ENCODE data around the gene RIMS1.

The RIMS1 gene

DNA sequence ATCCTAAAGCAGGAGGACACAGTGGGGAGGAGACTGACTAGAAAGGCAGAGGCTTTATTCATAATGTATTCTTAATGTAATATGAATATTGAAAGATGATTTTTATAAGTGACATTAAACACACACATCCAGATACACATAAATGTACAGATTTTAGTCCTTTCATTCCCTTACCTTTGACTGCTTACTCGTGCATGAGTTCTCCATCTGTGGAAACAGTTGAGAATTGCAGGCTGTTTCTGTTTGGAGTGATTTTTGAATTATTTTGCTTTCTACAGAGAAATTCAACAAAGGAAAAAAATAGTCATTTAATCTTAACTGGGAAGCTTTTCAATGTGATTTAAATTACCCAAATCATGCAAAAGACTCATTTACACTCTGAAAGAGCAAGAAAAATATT is 136.5 kb downstream of the RIMS1 start:
- no peak for TF ChIP-seq ZNF274 (IDR thresholded peaks at IDR 0.05; ENCODE audit: low read depth, low read length)
- no peak overlapping the region for H3K4me3 ChIP-seq (ENCODE audit: low read length)

DNA sequence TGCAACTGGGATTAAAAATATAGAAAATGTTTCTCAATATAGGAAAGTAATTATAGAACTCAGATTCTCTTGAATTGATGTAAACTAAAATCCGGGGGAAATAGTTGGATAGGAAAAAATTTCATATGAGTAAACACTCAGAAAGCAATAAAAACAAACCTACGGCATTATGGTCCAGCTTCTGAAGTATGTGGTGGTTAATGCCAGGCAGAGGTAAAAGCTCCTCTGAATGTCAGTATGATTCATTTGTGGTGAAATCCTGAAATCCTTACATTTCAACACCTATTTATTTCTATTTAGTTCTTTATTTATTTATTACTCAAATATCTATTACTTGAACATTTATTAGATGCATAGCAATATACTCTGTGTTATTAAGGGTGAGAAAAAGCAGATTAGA is 145.1 kb downstream of the RIMS1 start:
- no peak for TF ChIP-seq ZNF274 (IDR thresholded peaks at IDR 0.05; ENCODE audit: low read depth, low read length)
- H3K4me3 ChIP-seq (ENCODE audit: low read length): no peak overlapping the region

DNA sequence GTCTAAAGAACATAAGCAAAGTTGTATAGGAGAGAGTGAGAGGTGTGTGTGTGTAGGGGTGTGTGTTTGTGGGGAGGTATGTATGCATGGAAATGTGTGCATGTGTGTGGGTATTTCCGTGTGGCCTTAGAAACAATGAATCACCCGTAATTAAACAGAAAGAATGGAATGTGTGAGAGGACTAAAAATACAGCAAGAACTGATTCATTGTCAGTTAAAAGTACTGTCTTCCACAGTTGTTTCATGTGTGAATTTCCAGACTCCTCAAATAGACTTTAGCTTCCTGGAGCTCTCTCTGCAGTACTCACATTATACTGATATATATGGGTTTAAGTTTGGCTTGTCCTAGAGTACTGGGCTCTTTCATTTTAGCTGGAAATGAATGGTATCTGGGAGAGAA is 145.7 kb downstream of the RIMS1 start:
- no peak overlapping the region for H3K4me3 ChIP-seq (ENCODE audit: low read length)
- TF ChIP-seq ZNF274 (IDR thresholded peaks at IDR 0.05; ENCODE audit: low read depth, low read length): no peak

DNA sequence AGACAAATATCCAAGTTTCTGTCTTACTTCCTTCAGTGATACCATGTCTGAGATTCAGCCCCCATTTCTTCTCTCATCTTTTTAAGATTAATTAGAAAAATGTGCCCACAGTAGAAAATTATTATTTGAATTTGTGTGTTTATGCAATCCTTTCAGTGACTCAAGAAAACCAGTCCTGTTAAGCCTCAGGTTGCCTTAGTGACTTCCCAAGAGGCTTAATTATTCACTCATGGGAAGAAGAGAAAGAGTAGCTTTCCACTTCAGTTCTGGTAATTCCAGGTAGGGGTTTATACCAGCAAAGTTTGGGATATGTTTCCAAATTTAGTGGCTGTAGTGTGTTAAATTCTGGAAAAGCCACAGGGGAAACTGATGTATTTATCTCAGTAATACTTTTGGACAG is 149.1 kb downstream of the RIMS1 start:
- TF ChIP-seq ZNF274 (IDR thresholded peaks at IDR 0.05; ENCODE audit: low read depth, low read length): no peak
- H3K4me3 ChIP-seq (ENCODE audit: low read length): no peak overlapping the region

DNA sequence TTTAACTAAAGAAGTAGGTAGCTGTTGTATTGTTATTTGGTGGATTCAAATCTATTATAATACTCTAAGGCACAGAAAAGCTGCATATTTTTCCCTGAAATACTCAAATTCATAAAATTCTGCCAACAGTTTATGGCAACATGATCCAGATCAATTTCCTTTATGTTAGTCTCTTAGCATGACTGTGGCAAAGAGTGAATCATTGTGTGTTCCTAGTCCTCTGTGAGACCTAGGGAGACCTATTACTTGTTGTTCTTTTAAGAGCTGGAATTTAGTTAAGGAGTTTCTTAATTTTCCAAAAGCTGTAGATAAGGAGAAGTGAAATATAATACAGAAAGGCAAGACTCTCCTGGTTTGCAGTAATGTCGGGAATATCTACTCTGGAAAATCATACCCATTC is 149.6 kb downstream of the RIMS1 start:
- no peak overlapping the region for H3K4me3 ChIP-seq (ENCODE audit: low read length)
- no peak for TF ChIP-seq ZNF274 (IDR thresholded peaks at IDR 0.05; ENCODE audit: low read depth, low read length)

DNA sequence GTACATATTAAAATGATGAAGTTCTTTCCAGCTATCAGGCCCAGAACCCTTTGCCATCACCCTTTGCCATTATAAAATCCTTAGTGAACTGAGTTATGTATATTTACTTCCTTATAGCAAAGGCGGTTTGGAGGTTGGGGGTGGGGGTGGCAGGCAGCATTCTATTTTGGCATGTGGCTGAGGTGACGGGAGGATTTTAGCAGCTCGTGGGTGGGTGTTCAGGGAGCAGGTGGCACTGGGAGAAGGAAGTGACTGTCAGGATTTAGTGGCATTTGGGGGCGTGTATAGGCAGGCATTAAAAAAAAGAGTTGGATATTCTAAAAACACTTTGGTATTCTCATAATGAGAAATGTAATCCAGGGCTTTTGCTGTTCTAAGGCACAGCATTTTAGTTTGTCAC is 150.7 kb downstream of the RIMS1 start:
- TF ChIP-seq ZNF274 (IDR thresholded peaks at IDR 0.05; ENCODE audit: low read depth, low read length): no peak
- no peak overlapping the region for H3K4me3 ChIP-seq (ENCODE audit: low read length)

DNA sequence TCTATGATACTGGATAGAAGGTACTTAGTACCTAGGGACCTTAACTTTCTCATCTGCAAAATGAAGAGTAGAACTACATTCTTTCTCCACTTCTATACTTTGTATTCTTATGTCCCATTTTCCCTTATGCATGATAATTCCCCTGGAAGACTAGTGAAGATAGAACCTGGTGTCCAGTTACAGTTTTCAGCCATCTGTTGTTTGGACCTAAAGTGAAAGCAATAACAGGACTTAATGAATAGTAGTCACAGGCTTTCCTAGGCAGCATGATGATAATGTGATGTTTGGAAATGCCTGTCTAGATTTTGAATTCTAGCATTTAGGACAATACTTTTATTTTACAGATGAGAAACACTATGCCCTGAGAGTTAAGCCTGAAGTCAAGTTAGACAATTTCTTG is 153.8 kb downstream of the RIMS1 start:
- TF ChIP-seq ZNF274 (IDR thresholded peaks at IDR 0.05; ENCODE audit: low read depth, low read length): no peak
- H3K4me3 ChIP-seq (ENCODE audit: low read length): no peak overlapping the region

DNA sequence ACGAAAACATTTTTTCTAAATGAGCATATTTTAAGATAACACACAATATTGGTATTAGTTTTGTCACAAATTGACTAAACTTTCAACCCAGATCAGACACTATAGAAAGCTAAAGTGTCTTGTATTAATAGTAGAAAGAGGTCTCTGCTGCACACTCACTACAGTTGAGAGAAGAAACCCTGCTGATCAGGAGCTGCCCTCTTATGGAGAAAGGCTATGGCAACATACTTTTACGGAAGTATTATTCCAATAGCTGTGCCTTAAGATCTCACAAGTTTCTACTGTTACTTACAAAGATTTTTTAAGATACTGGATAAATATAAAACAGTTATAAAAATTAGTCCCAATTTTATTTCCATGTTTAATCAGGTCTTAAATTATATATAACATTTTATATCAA is 155.7 kb downstream of the RIMS1 start:
- no peak for TF ChIP-seq ZNF274 (IDR thresholded peaks at IDR 0.05; ENCODE audit: low read depth, low read length)
- no peak overlapping the region for H3K4me3 ChIP-seq (ENCODE audit: low read length)

DNA sequence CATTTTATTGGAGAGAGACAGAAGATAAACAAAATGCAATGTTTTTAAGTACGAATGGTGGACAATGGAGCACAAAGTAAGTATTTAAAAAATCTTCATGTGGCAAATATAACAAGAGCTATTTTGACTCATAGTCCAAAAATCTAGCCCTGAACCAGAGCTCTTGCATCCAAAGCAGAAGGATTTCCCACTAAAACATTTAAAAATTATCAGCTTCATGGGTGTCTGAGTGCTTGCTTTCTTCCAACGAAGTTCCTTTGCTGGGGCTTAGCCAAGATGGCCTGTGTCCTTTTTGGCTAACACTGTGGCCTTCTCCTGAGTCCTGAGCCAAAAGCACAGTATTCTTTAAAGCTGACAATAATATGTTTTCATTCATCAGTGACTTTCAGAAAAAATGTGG is 161.7 kb downstream of the RIMS1 start:
- TF ChIP-seq ZNF274 (IDR thresholded peaks at IDR 0.05; ENCODE audit: low read depth, low read length): no peak

DNA sequence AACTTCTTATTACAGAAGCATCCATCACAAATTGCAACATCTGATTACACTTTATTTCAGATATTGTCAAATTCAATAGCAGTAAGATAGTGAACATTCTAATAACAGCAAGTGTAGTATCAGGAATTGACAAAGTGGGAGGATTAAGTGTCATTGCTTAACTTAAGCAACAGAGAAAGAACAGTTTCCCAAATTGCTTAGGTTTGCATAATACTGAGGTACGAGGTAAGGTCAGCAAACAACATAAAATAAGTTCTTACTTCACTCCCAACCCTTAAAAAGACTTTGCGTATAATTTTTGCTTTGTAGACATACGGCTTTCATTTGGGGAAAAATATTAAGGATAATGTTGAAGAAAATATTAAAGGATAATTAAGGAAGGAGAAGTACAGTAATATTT is 163.0 kb downstream of the RIMS1 start:
- no peak overlapping the region for H3K4me3 ChIP-seq (ENCODE audit: low read length)
- no peak for TF ChIP-seq ZNF274 (IDR thresholded peaks at IDR 0.05; ENCODE audit: low read depth, low read length)

More for the DNA sequence above, 161.7 kb downstream of the RIMS1 start:
- H3K4me3 ChIP-seq (ENCODE audit: low read length): no peak overlapping the region

DNA sequence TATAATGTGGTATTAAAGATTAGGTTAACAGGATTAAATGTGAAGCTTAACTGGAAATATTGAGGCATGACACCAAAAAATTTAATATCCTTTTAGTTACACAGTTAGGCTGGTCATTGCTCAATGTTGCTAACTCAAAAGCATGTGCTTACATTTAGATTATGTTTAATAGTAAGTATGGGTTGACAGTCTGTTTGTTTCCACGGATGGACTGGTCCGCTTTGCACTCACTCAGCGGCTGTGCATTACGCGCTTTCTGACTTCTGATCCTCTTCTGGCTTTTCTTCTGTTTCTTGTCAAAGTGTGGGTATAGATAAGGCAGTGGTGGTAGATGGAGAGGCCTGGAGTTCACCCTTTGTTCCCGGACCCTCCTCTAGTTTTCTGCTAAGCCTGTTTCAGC is 174.9 kb downstream of the RIMS1 start:
- no peak overlapping the region for H3K4me3 ChIP-seq (ENCODE audit: low read length)
- TF ChIP-seq ZNF274 (IDR thresholded peaks at IDR 0.05; ENCODE audit: low read depth, low read length): no peak

DNA sequence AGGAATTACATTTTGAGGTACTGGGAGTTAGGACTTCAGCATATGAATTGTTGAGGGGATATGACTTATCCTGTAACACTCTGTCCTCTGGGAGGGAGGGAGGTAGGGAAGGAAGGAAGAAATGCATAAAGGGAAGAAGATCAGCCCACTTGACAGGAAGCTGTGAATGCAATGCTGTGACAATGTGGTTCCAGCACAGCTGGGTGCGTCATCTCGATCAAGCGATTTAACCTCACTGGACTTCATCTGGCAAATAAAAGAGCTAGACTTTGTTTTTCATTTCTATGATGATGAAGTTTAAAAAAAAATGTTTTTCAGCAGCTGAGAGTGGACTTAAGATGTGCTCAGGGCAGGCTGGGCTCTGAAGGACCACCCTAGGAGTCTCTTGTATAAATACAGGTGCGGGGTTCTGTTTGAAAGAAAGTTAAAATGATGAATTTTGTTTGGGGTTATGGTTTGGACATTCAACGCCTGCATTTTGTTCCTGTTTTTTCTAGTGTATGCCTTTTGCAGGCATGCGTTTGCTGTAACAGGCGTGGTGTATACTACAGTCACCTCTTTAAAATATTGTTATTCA is 178.1 kb downstream of the RIMS1 start:
- H3K4me3 ChIP-seq (ENCODE audit: low read length): no peak overlapping the region
- TF ChIP-seq ZNF274 (IDR thresholded peaks at IDR 0.05; ENCODE audit: low read depth, low read length): no peak

DNA sequence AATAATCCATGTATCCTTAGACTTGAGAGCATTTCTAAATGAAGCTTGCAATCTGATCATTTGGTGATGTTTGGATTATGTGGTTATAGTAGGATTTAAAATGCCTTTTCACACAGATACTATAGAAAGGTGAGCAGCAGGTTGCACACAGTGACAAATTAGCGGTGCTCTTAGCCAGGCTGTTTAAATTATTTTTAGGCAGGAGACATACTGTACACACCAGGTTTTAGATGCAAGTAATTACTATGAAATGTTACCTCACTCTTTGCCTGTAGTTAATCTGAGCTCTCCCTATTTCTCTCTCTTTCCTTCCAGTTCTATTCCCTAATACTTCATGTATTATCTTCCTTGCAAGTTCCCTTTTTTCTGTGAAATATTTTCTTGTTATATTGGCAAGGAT is 191.7 kb downstream of the RIMS1 start:
- no peak for TF ChIP-seq ZNF274 (IDR thresholded peaks at IDR 0.05; ENCODE audit: low read depth, low read length)
- no peak overlapping the region for H3K4me3 ChIP-seq (ENCODE audit: low read length)

DNA sequence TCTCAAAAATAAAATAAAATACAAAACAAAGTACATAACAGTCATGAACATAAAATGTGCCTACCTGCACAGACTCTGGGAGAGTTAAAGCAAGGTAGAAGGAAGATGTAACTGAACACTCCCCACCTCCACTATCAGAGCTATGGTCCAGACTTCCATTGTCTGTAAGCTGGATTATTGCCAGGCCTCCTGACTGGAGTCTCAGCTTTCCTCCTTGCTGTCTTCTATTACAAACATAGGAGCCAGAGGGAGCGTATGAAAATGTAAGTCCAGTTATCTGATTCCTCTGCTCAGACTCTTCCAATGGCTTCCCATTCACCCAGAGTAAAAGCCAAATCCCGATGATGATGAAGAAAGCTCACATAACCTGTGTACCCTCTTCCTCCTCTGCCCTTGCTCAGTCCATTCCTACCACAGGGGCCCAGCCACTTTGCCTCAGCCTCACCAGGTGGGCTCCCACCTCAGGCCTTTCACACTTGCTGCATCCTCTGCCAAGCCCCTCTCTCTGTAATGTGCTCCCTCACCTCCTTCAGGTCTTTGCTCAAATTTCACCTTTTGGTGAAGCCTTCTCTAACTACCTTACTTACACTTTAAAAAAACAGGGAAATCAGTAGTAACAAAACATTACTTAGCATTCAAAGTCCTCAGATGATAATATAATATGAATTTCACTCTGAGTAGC is 194.1 kb downstream of the RIMS1 start:
- no peak overlapping the region for H3K4me3 ChIP-seq (ENCODE audit: low read length)
- no peak for TF ChIP-seq ZNF274 (IDR thresholded peaks at IDR 0.05; ENCODE audit: low read depth, low read length)

DNA sequence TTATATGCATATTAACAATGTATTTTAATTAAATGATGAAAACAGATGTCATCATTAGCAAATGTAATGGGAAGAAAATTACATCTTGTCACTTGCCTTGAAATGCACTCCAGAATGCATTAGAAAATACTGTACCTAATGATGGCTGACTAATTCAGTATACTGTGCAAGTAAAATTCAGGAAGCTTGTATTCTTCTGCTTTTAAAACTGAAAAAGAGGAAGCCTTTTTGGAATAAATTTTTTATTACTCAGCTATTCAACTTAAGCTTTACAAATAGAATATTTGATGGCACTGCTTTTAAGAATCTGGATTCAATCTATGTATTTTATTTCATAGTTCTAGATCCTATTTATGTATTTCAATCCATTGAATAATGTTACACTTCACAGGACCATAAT is 195.5 kb downstream of the RIMS1 start:
- TF ChIP-seq ZNF274 (IDR thresholded peaks at IDR 0.05; ENCODE audit: low read depth, low read length): no peak
- no peak overlapping the region for H3K4me3 ChIP-seq (ENCODE audit: low read length)

DNA sequence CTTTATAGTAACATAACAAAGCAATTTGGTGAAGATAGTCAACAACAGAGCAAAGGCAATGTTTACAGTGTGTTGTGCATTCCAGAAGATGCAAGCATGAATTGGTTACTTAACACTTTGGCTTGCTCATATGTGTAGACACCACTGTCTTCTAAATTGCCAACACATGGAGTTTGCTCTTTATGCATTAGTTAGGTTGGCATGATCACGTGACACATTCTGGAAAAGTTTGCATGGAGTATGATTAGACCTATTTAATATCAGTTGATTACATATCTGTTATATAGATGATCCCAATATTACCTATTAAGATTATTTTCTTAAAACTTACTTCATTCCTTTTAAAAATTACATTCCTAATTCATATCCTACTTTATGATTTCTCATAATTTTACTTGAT is 197.6 kb downstream of the RIMS1 start:
- H3K4me3 ChIP-seq (ENCODE audit: low read length): no peak overlapping the region
- no peak for TF ChIP-seq ZNF274 (IDR thresholded peaks at IDR 0.05; ENCODE audit: low read depth, low read length)

All from GM08714 (cell line).